HL-60/S4 (cell line): ENCODE data around the gene MBD3L3.
"Not testable (repeated sequence)": the region's sequence is repeated elsewhere in the genome, so short reads cannot be mapped to it uniquely, and the experiment has no call there.

Experiments
- in situ Hi-C: fragments of 300-500 bp; cut with MboI; formaldehyde crosslinking; loops from 2 replicates; pipeline ENCODE4 v1.14.3; 2022; ENCODE audit warnings: low sequenced_read_pairs

Gene MBD3L3

DNA sequence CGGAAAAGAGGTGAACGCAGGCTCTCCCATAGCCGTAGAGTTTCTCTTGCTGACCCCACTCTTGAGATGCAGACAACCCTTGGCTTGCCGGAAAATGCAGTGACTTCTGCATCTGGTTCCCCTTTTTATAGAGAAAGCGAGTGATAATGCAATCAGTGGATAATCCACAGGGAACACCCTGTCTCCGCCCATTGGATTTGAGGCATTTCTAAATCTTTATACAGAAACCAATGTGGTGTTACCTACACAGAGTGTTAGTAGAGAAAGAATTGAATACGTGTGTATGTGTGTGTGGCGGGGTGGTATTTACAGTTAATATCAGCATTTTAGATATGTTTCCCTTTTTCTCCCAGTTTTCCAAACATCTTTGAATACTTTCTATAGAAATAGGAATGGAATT lies at the start of gene MBD3L3:
Gene MBD3L3, minus strand, starts transcription at position 101 of the 400 bp plus-strand sequence. Its CDS starts 71 bp downstream, at position 30.
- in situ Hi-C loops, result not testable (repeated sequence)

DNA sequence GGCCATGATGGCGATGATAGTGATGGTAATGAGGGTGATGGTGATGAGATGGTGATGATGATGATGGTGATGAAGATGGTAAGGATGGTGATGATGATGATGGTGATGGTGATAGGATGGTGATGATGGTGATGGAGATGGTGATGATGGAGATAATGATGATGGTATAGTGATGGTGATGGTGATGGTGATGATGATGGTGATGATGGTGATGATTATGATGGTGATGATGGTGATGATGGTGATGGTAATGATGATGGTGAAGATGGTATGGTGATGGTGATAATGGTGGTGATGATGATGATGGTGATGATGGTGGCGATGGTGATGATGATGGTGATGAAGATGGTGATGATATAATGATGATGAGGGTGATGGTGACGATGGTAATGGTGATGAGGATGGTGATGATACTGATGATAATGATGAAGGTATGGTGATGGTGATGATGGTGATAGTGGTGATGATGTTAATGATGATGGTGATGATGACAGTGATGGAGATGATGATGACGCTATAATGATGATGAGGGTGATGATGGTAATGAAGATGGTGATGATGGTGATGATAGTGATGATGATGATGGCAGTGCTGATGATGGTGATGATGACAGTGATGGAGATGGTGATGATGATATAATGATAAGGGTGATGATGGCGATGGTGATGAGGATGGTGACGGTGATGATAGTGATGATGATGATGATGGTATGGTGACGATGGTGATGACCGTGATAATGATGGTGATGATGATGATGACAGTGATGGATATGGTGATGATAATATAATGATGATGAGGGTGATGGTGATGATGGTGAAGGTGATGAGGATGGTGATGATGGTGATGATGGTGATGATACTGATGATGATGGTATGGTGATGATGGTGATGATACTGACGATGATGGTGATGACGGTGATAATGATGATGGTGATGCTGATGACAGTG lies 48.5 kb upstream of the MBD3L3 start:
- in situ Hi-C loops, result loop anchor here (25.0 kb wide), 1 partner anchor 680 kb away; no protein-coding TSS in a partner anchor

DNA sequence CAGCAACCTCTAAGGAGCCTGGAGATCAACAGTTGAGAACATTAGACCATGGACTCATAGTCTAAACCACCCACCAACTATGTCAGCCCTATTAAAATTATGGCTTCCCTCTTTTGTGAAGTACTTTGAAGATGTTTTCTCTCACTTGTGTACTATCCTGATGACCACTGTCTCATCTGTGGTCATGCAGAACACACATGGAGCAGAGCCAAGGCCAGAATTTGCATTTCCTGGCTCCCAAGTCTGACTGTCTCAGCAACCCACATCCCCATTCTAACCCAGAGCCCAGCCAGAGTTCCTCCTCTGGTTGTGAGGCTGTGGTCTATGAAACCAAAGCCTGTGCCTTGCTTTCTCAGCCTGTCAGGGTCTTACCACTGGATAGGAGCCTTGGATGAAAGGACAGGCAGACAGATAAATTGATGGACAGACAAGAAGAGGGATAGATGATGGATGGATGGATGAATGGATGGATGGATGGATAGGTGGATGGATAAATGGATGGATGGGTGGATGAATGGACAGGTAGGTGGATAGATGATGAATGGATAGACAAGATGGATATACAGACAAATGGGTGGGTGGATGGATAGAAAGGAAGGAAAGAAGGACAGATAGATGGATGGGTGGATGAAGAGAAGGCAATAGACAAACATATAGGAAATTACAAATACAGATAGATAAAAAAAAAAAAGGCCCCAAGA lies 46.4 kb upstream of the MBD3L3 start:
- in situ Hi-C loops, result loop anchor here (25.0 kb wide), 1 partner anchor 682 kb away; no protein-coding TSS in a partner anchor

DNA sequence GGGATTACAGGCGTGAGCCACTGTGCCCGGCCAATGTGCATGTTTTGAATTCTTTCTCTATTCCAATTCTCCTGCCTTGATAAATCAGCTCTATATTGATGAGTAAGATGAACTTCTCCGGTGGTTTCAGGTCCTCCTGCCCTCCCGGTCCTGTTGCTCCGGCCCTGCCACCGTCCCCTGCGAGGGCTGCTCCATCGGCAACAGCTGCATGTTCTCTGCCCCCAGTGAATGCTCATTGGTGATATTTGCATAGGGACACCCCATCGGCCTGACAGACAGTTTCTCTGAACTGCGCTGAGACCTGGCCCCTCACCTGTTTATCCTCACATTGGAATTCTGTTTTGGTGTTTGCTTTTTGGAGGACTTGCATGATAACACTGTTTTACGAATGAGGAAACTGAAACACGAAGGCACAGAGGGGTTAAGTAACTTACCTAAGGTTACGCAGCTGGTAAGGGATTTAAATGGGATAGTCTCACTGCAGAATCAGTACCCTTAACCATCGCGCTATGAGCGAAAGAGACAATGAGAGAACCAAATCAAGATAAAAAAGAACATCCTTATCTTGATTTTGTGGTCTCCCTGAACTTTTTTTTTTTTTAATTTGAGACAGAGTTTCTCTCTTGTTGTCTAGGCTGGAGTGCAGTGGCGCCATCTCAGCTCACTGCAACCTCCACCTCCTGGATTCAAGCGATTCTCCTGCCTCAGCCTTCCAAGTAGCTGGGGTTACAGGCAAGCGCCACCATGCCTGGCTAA lies 43.2 kb upstream of the MBD3L3 start:
- in situ Hi-C loops, result loop anchor here (25.0 kb wide), 1 partner anchor 686 kb away; no protein-coding TSS in a partner anchor

DNA sequence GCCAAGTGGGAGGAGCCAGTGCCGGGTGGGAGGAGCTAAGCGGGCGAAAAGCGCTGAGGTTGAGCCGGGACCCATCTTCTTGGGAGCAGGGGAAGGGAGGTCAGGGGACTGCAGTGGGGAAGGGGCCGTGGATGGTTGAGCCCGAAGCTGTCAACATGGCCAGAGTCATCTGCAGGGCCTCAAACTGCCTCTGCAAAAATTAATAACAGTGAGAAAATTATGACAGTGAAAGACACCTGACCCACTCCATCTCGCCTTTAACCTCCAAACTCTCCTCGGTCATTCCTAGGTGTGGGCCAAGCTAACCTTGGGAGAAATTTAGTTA lies 41.1 kb upstream of the MBD3L3 start:
- in situ Hi-C loops, result no loop called here

DNA sequence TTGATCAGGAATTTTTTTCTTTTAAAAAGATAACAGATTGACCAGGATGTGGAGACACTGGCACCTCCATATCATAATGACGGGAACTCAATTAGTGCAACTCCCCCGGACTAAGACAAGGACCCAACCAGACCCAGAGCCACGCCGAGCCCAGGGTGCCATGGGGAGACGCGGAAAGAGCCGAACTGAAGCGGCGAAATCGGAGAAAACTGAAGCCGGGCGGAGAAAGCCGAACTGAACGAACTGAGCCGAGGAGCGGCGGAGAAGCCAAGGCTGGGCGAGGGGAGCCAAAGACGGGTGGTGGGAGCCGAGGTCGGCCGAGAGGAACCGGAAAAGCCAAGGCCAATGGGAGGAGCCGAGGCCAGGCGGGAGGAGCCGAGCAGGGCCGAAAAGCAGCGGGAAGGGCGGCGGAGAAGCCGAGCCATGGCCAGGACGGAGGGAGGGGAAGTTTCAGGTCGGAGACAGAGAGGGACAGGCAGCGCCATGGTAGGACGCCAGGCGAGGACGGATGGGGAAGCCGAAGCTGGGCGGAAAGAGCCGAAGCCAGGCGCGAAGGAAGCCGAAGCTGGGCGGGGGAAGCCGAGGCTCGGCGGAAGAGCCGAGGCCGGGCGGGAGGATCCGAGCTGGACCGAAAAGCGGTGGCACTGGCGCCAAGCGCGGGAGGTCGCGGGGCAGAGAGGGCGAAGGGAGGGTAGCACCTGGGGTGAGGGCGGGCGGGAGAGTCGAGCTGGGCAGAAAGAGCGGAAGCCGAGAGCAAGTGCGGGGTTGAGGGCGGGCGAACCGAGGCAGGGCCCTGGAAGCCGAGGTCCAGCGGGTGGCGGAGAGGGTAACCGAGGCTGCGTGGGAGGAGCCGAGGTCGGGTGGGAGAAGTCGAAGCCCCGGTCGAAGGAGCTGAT lies 40.5 kb upstream of the MBD3L3 start:
- in situ Hi-C loops, result no loop called here

DNA sequence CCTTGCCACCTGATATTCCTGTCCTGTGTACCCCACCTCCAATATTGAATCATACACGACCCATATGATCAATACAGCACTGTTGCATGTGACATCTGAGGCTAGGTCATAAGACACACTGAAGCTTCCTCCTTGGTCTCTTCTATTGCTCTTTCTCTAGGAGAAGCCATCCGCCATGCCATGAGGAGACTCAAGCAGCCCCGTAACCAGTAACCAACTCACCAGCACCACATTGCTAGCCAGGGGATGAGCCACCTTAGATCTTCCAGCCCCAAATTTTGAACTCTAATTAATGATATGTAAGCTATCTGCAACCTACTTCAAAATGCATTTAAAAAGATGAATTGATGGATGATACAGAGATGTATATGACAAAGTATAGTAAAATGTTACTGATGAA lies 39.6 kb upstream of the MBD3L3 start:
- in situ Hi-C loops, result no loop called here

DNA sequence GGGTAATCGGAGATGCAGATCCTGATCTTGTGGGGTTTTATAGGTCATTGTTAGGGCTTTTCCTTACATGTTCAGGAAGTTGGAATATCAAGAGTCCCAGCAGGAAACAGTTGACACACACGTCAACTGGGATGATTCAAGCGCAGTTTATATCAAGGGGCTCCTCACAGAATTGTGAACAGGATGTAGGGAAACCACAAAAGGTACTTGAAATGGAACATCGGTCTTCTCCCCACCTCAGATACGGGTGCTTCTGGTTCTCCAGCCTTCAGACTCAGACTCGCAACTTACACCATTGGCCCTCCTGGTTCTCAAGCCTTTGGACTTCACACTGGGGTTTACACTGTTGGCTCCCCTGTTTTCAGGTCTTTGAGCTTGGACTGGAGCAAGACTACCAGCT lies 30.5 kb upstream of the MBD3L3 start:
- in situ Hi-C loops, result no loop called here

DNA sequence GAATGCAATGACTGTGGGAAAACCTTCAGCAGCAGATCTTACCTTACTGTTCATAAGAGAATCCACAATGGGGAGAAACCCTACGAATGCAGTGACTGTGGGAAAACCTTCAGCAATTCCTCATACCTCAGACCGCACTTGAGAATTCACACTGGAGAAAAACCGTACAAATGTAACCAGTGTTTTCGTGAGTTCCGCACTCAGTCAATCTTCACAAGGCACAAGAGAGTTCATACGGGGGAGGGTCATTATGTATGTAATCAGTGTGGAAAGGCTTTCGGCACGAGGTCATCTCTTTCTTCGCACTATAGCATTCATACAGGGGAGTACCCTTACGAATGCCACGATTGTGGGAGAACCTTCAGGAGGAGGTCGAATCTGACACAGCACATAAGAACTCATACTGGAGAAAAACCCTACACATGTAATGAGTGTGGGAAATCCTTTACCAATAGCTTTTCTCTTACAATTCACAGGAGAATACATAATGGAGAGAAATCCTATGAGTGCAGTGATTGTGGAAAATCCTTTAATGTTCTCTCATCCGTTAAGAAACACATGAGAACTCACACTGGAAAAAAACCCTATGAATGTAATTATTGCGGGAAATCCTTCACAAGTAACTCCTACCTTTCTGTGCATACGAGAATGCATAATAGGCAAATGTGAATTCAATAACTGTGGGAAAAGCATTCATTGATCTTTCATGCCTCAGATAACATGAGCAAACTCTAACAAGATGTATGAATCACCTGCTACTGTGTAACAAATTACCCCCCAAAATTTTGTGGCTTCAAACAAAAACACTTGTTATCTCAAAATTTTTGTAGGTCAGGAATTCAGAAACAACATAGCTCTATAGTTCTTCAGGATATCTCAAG lies 24.8 kb upstream of the MBD3L3 start:
- in situ Hi-C loops, result no loop called here

DNA sequence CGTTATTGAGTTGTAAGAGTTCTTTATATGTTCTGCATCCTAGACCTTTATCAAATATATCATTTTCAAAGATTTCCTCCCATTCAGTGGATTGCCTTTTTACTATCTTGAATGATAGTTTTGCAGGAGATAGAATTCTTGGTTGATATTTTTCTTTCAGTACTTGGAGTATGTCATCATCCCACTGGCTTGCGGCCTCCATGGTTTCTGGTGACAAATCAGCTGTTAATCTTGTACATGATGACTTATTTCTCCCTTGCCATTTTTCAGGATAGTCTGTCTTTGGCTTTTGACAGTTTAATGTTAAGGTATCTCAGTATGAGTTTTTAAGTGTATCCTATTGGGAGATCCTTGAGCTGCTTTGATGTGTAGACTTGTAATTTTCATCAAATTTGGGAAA lies 19.5 kb upstream of the MBD3L3 start:
- in situ Hi-C loops, result no loop called here

DNA sequence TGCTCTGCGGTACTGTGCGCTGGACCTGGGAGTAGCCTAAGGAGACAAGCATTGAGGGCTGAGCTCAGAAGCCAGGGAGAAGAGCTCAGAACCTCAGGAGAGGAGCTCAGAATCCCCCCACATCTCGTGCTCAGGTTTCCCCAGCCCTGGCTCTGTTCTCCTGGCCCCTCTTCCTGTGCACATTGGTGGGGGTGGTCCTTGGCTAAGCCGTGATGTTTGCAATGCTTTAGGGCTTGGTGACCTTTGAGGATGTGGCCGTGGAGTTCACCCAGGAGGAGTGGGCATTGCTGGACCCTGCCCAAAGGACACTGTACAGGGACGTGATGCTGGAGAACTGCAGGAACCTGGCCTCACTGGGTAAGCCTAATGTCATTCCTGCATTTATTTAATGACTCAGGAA lies 17.7 kb upstream of the MBD3L3 start:
- in situ Hi-C loops, result no loop called here

DNA sequence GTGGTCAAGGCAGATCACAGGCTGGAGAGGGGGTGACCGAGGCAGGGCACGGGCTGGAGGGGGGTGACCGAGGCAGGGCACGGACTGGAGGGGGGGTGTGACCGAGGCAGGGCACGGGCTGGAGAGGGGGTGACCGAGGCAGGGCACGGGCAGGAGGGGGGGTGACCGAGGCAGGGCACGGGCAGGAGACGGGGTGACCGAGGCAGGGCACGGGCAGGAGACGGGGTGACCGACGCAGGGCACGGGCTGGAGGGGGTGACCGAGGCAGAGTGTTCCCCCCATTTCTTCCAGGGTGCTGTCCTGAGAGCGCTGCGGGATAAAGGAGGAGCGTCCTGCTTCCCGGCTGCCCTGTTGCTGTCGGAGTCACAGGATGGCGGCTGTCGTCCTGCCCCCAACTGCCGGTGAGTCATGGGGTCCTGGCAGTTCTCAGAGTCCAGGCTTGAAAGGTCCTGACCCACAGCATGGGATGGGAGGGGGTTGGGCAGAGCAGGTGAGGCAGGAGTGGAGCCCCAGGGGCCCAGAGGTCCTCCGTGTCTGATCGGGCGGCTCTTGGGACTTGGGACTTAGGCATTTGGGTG lies 16.3 kb upstream of the MBD3L3 start:
- in situ Hi-C loops, result no loop called here

DNA sequence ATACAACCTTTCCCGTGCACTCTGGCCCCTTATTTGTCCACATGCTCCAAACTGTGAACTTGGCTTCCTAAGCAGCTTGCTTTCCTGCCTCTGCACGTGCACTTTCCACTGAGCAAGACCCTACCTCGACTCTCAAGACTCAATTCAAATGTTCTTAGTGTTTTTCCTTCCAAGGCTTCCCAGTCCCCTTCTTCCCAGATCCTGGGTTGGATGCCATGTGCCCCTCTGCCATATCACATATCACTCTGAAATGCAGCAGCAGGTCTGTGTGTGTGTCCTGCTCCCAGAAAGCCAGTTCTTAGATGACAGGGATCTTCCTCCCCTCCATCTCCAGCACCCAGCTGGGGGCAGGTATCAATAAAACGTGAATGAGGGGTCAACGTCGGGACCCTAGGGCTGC lies 14.1 kb upstream of the MBD3L3 start:
- in situ Hi-C loops, result no loop called here

DNA sequence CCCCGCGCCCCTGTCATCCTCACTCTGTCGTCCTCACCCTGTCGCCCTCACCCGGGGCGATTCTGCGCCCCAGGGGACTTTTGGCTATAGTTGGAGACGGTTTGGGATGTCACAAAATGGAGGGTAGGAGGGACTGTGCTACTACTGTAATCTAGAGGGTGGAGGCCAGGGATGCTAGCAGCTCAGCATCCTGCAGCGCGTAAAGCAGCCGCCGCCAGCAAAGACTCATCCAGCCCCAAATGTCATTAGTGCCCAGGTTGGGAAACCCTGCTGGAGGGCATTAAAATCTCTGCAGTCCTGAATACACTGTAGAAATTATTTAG lies 11.4 kb upstream of the MBD3L3 start:
- in situ Hi-C loops, result loop anchor here (10.0 kb wide), 1 partner anchor 65 kb away; no protein-coding TSS in a partner anchor

DNA sequence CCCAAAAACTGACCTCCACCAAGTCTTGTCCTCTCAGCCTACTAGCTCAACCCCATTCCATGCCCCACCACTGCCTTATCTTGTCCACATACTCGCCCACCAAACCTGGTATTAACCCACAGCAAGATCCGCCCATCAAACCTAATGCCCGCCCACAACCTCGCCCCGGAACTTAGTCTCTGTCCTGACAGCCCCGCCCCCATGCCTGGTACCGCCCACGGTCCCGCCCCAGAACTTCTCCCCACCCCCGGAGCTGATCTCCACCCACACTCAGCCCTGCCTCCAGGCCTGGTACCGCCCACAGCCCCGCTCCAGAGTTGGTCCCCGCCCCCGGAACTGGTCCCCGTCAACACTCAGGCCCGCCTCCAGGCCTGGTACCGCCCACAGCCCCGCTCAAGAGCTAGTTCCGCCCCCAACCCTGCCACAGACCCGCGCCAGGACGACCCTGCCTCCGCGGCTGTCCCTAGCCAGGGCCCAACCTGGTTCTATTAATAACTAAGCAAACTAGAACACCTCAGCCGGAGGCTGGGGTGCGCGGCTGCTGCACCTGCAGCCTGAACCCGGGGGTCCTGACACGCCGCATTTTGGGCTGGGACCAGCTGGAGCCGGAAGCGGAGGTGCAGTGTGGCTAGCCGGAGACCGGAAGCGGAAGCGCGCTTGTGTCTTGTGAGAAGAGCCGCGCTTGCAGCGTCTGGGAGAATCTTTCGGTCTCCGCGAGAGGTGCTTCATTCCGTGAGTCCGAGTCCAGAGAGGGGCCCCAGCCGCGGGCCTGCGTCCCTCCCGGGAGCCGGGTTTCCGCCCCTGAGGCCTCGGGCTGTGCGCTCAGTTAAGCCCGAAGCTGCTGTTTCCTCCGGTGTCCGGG lies 10.8 kb upstream of the MBD3L3 start, which contains the start of gene ZNF557:
Gene ZNF557, plus strand, starts transcription at position 662 of the 862 bp plus-strand sequence. CDS start 5,372 bp downstream, outside the sequence.
- in situ Hi-C loops, result loop anchor here (10.0 kb wide), 1 partner anchor 64 kb away; no protein-coding TSS in a partner anchor

DNA sequence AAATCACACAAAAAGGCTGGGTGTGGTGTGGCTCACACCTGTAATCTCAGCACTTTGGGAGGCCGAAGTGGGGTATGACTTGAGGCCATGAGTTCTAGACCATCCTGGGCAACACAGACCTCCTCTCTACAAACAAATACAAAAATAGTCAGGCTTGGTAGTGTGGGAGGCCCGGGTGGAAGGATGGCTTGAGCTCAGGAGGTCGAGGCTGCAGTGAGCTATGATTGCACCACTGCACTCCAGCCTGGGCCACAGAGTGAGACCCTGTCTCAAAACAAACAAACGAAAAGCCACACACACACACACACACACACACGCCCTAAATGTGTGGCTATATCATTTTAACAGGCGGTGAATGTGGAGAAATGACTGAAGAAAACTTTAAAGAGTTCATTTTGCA lies 10.1 kb upstream of the MBD3L3 start:
- in situ Hi-C loops, result loop anchor here (10.0 kb wide), 1 partner anchor 64 kb away; no protein-coding TSS in a partner anchor

DNA sequence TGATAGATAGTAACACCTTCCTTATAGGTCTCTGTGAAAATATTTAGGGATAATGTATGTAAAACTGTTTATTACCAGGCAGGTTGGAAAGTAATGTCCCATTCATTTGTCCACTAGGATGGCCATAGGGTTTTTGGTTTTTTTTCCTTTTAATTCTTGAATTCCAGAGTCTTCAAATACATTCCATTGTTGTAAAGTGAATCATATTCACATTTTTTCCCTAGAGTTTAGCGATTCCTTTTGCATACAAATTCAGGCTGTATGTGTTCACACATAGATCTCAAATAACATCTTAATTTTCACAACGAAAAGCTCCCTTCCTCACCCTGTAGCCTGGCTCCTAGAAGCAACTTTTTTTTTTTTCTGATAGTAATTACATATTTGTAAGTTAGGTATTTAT lies 9.2 kb upstream of the MBD3L3 start:
- in situ Hi-C loops, result loop anchor here (10.0 kb wide), 1 partner anchor 63 kb away; no protein-coding TSS in a partner anchor

DNA sequence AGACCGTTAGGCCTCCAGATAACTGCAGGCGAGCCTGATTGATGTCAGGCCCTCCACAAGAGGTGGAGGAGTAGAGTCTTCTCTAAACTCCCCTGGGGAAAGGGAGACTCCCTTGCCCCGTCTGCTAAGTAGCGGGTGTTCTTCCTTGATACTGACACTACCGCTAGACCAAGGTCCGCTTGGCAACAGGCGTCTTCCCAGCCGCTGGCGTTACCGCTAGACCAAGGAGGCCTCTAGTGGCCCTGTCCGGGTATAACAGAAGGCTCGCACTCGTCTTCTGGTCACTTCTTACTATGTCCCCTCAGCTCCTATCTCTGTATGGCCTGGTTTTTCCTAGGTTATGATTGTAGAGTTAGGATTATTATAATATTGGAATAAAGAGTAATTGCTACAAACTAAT lies 8.6 kb upstream of the MBD3L3 start:
- in situ Hi-C loops, result loop anchor here (10.0 kb wide), 1 partner anchor 62 kb away; no protein-coding TSS in a partner anchor
